Measurements from ENCODE around the gene ITPRIPL2.

ITPRIPL2 gene

GRCh38 chr16:19132898-19133297 lies 19.1 kb downstream of the ITPRIPL2 start:
- 0 out of 2 replicates have a peak overlapping the region, but pooled peaks have one; percentile 51 for H3K27ac ChIP-seq
- TF ChIP-seq ZFX (IDR thresholded peaks at IDR 0.05) (no peak), CTCF (conservative IDR thresholded peaks at IDR 0.05) (no peak)

- TF ChIP-seq ZFX (IDR thresholded peaks at IDR 0.05) (no peak), CTCF (conservative IDR thresholded peaks at IDR 0.05) (no peak)
- H3K27ac ChIP-seq, result no peak overlapping the region
These were observed 19.8 kb downstream of the ITPRIPL2 start for GRCh38 chr16:19133600-19133999.

- H3K27ac ChIP-seq, result no peak overlapping the region
- TF ChIP-seq CTCF (conservative IDR thresholded peaks at IDR 0.05), result no peak
- no peak for TF ChIP-seq ZFX (IDR thresholded peaks at IDR 0.05)
These were observed 21.6 kb downstream of the ITPRIPL2 start for GRCh38 chr16:19135201-19135842.

- TF ChIP-seq CTCF (conservative IDR thresholded peaks at IDR 0.05), result no peak
- no peak for TF ChIP-seq ZFX (IDR thresholded peaks at IDR 0.05)
- H3K27ac ChIP-seq, result no peak overlapping the region
These were observed 22.2 kb downstream of the ITPRIPL2 start for GRCh38 chr16:19135896-19136438.

- TF ChIP-seq ZFX (IDR thresholded peaks at IDR 0.05), result no peak
- TF ChIP-seq CTCF (conservative IDR thresholded peaks at IDR 0.05), result no peak
- H3K27ac ChIP-seq, result no peak overlapping the region
These were observed 22.9 kb downstream of the ITPRIPL2 start for GRCh38 chr16:19136549-19137196.

- H3K27ac ChIP-seq, result no peak overlapping the region
- no peak for TF ChIP-seq CTCF (conservative IDR thresholded peaks at IDR 0.05)
These were observed 23.7 kb downstream of the ITPRIPL2 start for GRCh38 chr16:19137201-19138128.
